GM18858 (cell line): ENCODE results near the gene DCAF15.
"Not testable (repeated sequence)": the region's sequence is repeated elsewhere in the genome, so short reads cannot be mapped to it uniquely, and the experiment has no call there.

Experiments
- ATAC-seq: cut with Tn5 transposase; IDR thresholded peaks from one replicate; pipeline ENCODE4 v1.9.1; 2021; ENCODE audit not compliant: unreplicated experiment

Gene DCAF15, protein sequence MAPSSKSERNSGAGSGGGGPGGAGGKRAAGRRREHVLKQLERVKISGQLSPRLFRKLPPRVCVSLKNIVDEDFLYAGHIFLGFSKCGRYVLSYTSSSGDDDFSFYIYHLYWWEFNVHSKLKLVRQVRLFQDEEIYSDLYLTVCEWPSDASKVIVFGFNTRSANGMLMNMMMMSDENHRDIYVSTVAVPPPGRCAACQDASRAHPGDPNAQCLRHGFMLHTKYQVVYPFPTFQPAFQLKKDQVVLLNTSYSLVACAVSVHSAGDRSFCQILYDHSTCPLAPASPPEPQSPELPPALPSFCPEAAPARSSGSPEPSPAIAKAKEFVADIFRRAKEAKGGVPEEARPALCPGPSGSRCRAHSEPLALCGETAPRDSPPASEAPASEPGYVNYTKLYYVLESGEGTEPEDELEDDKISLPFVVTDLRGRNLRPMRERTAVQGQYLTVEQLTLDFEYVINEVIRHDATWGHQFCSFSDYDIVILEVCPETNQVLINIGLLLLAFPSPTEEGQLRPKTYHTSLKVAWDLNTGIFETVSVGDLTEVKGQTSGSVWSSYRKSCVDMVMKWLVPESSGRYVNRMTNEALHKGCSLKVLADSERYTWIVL

GRCh38 chr19:13952154-13952930 lies at the start of gene DCAF15:
TSS of gene DCAF15 (plus strand) at chr19:13952509. CDS start at chr19:13952513, 4 bp downstream.
- ATAC-seq = peak; percentile 96

DNA sequence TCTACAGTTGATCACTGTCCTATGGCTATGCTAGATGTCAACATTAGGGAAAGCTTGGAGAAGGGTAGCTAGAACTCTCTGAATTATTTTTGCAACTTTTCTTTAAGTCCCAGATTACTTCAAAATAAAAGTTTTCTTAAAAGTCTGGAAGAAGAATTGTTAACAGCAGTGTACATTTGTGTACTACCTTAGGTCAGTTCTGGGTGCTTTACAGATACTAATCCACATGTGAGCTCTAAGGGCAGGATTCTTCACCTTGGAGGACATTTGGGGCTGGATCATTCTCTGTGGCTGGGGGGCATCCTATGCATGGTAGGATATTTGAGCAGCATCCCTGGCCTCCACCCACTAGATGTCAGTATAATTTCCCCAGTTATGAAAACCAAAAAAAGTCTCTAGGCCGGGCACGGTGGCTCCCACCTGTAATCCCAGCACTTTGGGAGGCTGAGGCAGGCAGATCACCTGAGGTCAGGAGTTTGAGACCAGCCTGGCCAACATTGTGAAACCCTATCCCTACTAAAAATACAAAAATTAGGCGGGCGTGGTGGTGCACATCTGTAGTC lies 49.2 kb upstream of the DCAF15 start:
- no peak for ATAC-seq

DNA sequence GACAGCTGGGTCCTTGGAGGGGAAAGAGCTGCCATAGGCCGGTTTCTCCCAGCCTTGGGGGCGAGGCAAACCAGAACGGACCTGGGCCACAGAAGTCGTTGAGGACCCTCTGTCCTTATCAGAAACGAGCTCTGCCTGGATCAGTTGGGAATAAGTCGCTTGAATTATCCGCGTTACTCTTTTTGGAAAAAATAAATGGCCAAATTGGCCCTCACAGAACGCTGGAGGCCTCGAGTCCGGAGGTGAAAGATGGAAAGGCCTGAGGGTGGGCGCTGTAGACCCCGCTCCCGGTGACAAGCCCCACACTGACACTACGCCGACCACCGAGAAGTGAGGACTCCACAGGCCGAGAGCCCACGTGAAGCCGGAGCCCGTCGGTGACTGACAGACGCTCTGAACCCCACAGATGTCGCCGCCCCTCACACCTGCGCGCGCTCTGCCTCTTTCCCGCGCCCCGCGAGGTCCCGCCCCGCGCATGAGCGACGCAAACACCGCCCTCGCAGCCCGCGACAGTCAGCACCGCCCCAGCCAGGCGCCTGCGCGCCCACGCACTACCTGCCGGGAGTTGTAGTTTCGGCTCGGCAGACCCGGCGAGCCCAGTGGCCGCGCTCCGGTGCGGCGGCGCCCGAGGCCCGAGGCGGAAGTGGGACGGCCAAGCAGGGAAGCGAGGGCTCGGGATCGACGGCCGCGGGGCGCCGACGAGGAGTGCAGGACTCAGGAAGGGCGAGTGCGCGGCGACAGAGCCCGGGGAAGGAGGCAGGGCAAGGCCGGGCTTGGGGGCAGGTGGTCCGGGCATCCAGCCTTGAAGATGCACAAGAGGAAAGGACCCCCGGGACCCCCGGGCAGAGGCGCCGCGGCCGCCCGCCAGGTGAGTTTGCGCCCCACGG lies 46.4 kb upstream of the DCAF15 start, which contains the start of the genes BRME1 and CC2D1A:
BRME1 (minus strand) TSS at position 484 of the 887 bp plus-strand sequence. CDS start 1,225 bp downstream, outside the sequence.
CC2D1A (plus strand) TSS at position 568 of the 887 bp plus-strand sequence; CDS start at position 809, 241 bp downstream.
- ATAC-seq = peak; percentile 76

- no peak for ATAC-seq
Measured at GRCh38 chr19:13906521-13906904, 45.8 kb upstream of the DCAF15 start.

GRCh38 chr19:13906910-13907309 lies 45.4 kb upstream of the DCAF15 start:
- no peak for ATAC-seq

DNA sequence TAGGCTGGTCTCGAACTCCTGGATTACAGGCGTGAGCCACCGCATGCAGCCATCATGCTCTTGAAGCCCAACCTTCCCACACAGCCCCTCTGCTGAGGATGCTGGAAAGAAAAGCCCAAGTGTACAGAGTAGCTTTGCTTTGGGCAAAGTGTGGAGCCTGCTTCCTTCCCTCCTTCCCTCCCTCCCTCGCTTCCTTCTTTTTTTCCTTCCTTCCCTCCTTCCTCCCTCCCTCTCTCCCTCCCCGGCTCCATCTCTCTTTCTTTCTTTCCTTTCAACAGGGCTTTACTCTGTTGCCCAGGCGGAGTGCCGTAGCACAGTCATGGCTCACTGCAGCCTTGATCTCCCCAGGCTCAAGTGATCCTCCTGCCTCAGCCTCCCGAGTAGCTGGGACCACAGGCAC lies 43.6 kb upstream of the DCAF15 start:
- ATAC-seq = no peak

- no peak for ATAC-seq
Measured at GRCh38 chr19:13909430-13909829, 42.9 kb upstream of the DCAF15 start.

- no peak for ATAC-seq
Measured at GRCh38 chr19:13913352-13913751, 39.0 kb upstream of the DCAF15 start.

DNA sequence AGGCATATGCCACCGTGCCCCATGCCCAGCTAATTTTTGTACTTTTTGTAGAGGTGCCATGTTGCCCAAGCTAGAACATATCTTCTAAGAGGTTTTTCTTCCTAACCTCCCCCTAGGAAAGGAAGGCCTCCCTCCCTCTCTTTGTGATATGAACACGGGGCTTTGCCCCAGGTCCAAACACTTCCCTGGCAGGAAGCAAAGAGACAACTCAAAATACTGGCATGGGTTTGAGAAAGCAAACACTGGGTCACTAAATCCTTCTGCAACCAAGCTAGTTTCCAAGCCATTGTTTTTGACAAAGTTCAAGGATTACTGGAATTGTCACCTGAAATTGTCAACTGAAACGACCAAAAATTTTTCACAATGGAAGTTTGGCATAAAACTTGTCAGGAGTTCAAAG lies 37.5 kb upstream of the DCAF15 start:
- ATAC-seq = no peak

- ATAC-seq = no peak
Measured at GRCh38 chr19:13917888-13918406, 34.4 kb upstream of the DCAF15 start.

GRCh38 chr19:13918726-13919411 lies 33.4 kb upstream of the DCAF15 start:
- ATAC-seq = no peak

DNA sequence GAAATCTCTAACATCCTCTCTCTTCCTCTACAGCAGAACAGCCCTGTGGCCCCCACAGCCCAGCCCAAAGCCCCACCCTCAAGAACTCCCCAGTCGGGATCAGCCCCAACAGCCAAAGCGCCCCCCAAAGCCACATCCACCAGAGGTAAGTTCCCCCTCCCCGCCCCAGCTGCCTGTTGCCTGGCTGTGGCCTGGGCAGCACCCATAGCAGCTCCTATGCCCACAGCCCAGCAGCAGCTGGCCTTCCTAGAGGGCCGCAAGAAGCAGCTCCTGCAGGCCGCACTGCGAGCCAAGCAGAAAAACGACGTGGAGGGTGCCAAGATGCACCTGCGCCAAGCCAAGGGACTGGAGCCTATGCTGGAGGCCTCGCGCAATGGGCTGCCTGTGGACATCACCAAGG lies 31.8 kb upstream of the DCAF15 start:
- no peak for ATAC-seq

- no peak for ATAC-seq
Measured at GRCh38 chr19:13920940-13921747, 31.2 kb upstream of the DCAF15 start.

- not testable (repeated sequence) for ATAC-seq
Measured at GRCh38 chr19:13922118-13922517, 30.2 kb upstream of the DCAF15 start.

DNA sequence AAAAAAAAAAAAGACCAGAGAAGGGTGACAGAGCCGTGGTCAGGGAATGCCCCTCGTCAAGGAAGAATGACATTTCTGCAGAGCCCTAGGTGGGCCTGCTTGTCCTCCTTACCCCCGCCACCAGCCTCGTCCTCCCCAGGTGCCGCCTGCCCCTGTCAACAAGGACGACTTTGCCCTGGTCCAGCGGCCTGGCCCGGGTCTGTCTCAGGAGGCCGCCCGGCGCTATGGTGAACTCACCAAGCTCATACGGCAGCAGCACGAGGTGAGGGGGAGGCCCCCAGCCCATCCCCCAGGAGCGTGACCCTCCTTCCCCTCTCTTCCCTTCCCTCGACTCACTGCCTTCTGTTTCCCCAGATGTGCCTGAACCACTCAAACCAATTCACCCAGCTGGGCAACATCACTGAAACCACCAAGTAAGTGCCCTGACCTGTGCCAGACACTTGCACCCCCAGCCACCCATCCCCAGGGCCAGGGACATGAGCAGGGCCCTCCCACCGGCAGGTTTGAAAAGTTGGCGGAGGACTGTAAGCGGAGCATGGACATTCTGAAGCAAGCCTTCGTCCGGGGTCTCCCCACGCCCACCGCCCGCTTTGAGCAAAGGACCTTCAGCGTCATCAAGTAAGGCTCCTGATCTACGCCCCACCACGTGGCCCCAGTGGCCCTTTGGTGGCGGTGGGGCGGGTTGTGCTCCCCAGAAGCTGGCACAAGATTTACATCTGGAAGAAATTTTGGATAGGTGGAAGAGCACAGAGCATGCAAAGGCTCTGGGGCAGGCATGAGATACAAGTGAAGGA lies 28.9 kb upstream of the DCAF15 start:
- no peak for ATAC-seq

DNA sequence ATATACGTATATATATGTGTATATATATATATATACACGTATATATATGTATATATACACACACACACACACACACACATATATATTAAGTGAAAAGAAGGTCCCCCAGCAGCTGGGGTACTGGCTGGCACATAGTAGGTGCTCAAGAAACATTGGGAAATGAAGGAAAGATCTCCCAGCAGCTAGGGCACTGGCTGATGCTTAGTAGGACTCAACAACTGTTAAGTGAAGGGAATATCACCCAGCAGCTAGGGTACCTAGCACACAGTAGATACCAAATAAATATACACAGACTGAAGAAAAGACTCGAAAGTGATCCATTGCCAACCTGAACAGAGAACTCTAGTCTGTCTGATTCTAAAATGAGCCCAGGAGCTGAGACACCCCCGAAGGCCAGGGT lies 26.3 kb upstream of the DCAF15 start:
- ATAC-seq = no peak

DNA sequence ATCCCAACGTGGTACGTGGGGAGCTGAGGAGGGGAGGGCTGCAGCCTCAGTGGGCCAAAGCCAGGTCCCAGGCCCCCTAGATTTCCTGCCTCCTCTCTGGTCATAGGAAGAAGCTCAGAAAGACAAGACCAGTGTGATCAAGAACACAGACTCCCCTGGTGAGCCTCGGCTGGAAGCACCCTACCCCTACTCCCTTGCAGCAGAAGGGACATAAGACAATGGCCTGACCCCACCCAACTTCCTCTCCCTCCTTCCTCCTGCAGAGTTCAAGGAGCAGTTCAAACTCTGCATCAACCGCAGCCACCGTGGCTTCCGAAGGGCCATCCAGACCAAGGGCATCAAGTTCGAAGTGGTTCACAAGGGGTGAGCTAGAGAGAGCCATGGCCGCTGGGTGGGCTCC lies 25.6 kb upstream of the DCAF15 start:
- no peak for ATAC-seq

GRCh38 chr19:13929340-13929739 lies 23.0 kb upstream of the DCAF15 start:
- ATAC-seq = no peak
